OCI-LY1 (cell line): ENCODE results near the gene USP7.

Experiments
- H2AFZ ChIP-seq: fragments of 200-600 bp; sonication (generic), shearing (Covaris generic); 2 replicates; pipeline ENCODE4 v1.6.0; 2014; ENCODE audit warnings: antibody characterized with exemption, mild to moderate bottlenecking, low read length
- H3F3A ChIP-seq: fragments of 200-600 bp; sonication (generic), shearing (Covaris generic); 2 replicates; pipeline ENCODE4 v1.6.0; 2014; ENCODE audit warnings: mild to moderate bottlenecking, antibody characterized with exemption, low read length, moderate library complexity; ENCODE audit not compliant: insufficient read depth
- H3K27ac ChIP-seq: fragments of 200-600 bp; sonication (generic); 2 replicates; pipeline ENCODE4 v1.5.1; 2014; ENCODE audit warnings: low read length, mixed run types, mild to moderate bottlenecking, low read depth; ENCODE audit not compliant: poor library complexity, severe bottlenecking
- H3K27me3 ChIP-seq: fragments of 200-600 bp; sonication (generic); 2 replicates; pipeline ENCODE4 v1.6.0; 2014; ENCODE audit warnings: antibody characterized with exemption, mild to moderate bottlenecking, low read length, moderate library complexity; ENCODE audit not compliant: insufficient read depth
- H3K36me3 ChIP-seq: fragments of 200-600 bp; sonication (generic); 2 replicates; pipeline ENCODE4 v1.6.1; 2014; ENCODE audit warnings: mild to moderate bottlenecking, antibody characterized with exemption, low read length, moderate library complexity, mixed read lengths; ENCODE audit not compliant: insufficient read depth
- H3K4me1 ChIP-seq: fragments of 200-600 bp; sonication (generic); 2 replicates; pipeline ENCODE4 v1.5.1; 2014; ENCODE audit warnings: mild to moderate bottlenecking, low read length, moderate library complexity; ENCODE audit not compliant: insufficient read depth, severe bottlenecking
- H3K4me2 ChIP-seq: fragments of 200-600 bp; sonication (generic), shearing (Covaris generic); 2 replicates; pipeline ENCODE4 v1.6.1; 2014; ENCODE audit warnings: low read length
- H3K4me3 ChIP-seq: fragments of 200-600 bp; sonication (generic); 2 replicates; pipeline ENCODE4 v1.5.1; 2014; ENCODE audit warnings: low read length, low read depth, mild to moderate bottlenecking, mixed read lengths; ENCODE audit not compliant: poor library complexity, severe bottlenecking
- H3K79me2 ChIP-seq: fragments of 200-600 bp; shearing (Covaris generic); 2 replicates; pipeline ENCODE4 v1.6.1; 2016; ENCODE audit warnings: mixed run types, low read length, mixed read lengths; ENCODE audit not compliant: insufficient read depth
- H3K9ac ChIP-seq: fragments of 200-600 bp; sonication (generic), shearing (Covaris generic); 2 replicates; pipeline ENCODE4 v1.6.1; 2014; ENCODE audit warnings: mild to moderate bottlenecking, low read length, mixed read lengths
- H3K9me2 ChIP-seq: fragments of 200-600 bp; sonication (generic), shearing (Covaris generic); 2 replicates; pipeline ENCODE4 v1.6.1; 2014; ENCODE audit warnings: low read depth, mild to moderate bottlenecking, low read length, mixed read lengths
- H3K9me3 ChIP-seq: fragments of 200-600 bp; shearing (Covaris generic); 2 replicates; pipeline ENCODE4 v1.6.1; 2014; ENCODE audit warnings: low read length, mixed read lengths
- H4K20me1 ChIP-seq: fragments of 200-600 bp; sonication (generic), shearing (Covaris generic); 2 replicates; pipeline ENCODE4 v1.6.0; 2016; ENCODE audit warnings: mild to moderate bottlenecking, low read length; ENCODE audit not compliant: insufficient read depth
- EZH2 ChIP-seq: fragments of 200-600 bp; sonication (generic), shearing (Covaris generic); IDR thresholded peaks from 2 replicates; pipeline ENCODE4 v1.8.0; 2017; ENCODE audit warnings: borderline replicate concordance, mixed run types, mild to moderate bottlenecking, antibody characterized with exemption, low read length, moderate library complexity, mixed read lengths
- TF ChIP-seq, protein P1 (sequence below): fragments of 200-600 bp; sonication (generic), shearing (Covaris generic); IDR thresholded peaks from 2 replicates; pipeline ENCODE4 v1.5.1; 2017; ENCODE audit warnings: mild to moderate bottlenecking, antibody characterized with exemption, low read length, moderate library complexity, mixed read lengths

USP7 gene

DNA sequence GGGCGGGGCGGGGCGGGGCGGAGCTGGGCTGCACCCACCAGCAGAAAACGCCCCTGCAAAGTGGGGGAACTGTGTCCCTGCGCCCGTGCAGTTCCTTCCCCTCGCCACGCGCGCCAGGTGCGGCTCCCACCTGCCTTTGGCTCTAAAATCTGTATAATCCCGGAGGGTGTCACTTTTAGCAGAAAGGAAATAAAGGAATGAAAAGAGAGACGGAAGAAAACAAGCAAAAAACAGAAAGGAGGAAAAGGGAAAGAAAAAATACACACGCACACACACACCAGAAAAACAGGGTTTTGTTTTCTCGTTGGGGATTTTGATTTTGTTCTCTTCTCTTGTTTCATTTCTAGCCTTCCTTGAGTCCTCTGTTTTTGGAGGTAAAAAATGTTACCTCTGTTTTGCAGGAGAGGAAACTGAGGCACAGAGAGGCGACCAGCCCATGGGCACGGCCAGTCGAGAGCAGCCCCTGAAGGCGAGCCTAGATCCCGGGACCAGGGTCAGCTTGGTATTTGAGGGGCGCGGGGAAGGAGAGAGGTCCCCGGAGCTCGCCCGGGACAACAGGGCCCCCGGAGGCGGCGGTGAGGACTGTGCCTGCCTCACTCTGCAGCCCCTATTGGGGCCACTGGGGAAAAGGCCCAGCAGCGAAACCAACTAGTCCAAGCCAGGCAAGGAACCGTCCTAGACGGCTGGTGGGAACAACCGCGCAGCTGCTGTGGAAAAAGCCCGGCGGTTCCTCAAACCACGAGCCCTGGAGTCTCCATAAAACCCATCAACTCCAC lies 94.3 kb downstream of the USP7 start:
- TF ChIP-seq, protein P1, sequence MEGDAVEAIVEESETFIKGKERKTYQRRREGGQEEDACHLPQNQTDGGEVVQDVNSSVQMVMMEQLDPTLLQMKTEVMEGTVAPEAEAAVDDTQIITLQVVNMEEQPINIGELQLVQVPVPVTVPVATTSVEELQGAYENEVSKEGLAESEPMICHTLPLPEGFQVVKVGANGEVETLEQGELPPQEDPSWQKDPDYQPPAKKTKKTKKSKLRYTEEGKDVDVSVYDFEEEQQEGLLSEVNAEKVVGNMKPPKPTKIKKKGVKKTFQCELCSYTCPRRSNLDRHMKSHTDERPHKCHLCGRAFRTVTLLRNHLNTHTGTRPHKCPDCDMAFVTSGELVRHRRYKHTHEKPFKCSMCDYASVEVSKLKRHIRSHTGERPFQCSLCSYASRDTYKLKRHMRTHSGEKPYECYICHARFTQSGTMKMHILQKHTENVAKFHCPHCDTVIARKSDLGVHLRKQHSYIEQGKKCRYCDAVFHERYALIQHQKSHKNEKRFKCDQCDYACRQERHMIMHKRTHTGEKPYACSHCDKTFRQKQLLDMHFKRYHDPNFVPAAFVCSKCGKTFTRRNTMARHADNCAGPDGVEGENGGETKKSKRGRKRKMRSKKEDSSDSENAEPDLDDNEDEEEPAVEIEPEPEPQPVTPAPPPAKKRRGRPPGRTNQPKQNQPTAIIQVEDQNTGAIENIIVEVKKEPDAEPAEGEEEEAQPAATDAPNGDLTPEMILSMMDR, result no peak
- TF ChIP-seq EZH2, result no peak
- peak overlapping the region; percentile 72 for H3K4me2 ChIP-seq
- H3K27me3 ChIP-seq, result no peaks in the 10 kb centered on the region
- H3K36me3 ChIP-seq, result no peaks in the 10 kb centered on the region; the same call in 1 of the 2 replicates
- H4K20me1 ChIP-seq, result no peaks in the 10 kb centered on the region
- H3K4me1 ChIP-seq, result peaks cover 50% of the 10 kb centered on the region
- H3K79me2 ChIP-seq, result peaks cover 35% of the 10 kb centered on the region
- peak overlapping the region; percentile 57 for H3K9ac ChIP-seq
- H3K9me3 ChIP-seq, result no peaks in the 10 kb centered on the region
- peak overlapping the region; percentile 55 for H3K4me3 ChIP-seq
- H3K9me2 ChIP-seq, result no peaks in the 10 kb centered on the region
- H3K27ac ChIP-seq, result peak overlapping the region; percentile 20
- H3F3A ChIP-seq, result peaks cover 4% of the 10 kb centered on the region; the same call in 1 of the 2 replicates
- 0 out of 2 replicates have a peak overlapping the region, but pooled peaks have one; percentile 19 for H2AFZ ChIP-seq

DNA sequence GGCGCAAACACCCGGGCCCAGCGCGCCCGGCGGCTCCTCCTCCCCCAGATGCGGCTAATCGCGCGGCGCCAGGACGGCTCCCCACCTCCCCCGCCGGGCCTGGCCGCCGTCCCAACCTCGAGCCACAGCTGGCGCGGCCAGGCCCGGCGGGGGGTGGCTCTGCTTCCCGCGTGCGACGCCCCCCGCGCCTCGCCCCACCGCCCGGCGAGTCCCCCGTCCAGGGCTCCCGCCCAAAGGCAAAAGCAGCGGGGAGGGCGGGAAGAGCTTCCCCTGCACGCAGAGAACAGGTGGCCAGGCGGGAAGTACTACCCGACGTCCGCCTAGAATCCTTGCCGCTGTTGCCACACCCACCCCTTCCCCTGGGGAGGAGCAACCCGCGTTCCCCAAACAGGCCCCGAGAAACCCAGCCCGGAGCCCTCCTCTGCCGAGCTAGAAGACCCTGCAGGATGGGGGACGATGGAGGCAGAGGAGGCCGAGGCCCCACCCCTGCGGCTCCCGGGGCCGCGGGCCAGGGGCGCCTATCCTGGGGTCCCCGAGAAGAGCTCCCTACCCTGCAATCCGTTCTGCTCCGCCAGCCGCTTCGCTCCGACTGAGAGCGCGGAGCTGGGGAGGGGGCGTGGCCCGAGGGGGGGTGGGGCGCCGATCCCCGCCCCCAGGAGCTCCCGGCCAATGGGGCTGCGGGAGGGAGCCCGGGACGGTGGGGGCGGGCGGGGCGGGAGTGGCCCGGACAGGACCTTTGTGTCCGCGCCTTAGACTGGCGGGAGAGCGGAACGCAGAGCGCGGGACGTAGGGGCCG lies 95.1 kb downstream of the USP7 start, which contains the start of gene CARHSP1:
TSS of gene CARHSP1 (minus strand) at position 591 of the 796 bp plus-strand sequence. CDS start 9,678 bp downstream, outside the sequence.
- H3K4me1 ChIP-seq, result peaks cover 55% of the 10 kb centered on the region
- TF ChIP-seq, protein P1, result no peak
- no peak for TF ChIP-seq EZH2

DNA sequence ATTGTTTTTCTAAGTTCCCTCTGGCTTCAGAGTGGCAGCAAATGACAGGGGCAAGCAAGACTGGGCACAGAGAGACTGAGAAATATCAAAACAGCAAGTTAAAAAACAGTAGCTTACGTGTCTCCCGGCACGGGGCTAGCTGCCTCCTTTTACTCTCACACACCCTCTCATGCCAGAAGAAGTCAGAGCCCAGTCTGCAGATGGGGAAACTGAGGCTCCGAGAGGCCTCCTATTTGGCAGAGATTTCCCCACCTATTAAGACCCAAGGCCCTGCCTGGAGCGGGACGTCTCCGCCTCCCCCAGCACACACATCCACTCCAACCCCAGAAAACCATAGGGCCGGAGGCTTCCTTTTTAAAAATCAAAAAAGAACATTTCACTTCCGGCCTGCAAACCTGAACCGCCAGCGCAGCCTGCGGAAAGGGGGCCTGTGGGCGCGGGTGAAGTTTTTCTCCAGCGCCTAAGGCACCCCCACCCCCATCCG lies 95.7 kb downstream of the USP7 start:
- no peak overlapping the region for H2AFZ ChIP-seq
- H3K9me3 ChIP-seq, result no peaks in the 10 kb centered on the region
- peaks cover 55% of the 10 kb centered on the region for H3K4me1 ChIP-seq
- peak overlapping the region; percentile 97 for H3K4me2 ChIP-seq
- H4K20me1 ChIP-seq, result no peaks in the 10 kb centered on the region
- H3F3A ChIP-seq, result peaks cover 4% of the 10 kb centered on the region; the same call in 1 of the 2 replicates
- peak overlapping the region; percentile 81 for H3K4me3 ChIP-seq
- H3K27me3 ChIP-seq, result no peaks in the 10 kb centered on the region
- peaks cover 47% of the 10 kb centered on the region for H3K79me2 ChIP-seq
- TF ChIP-seq, protein P1, result no peak
- TF ChIP-seq EZH2, result no peak
- peaks cover 8% of the 10 kb centered on the region; the same call in 1 of the 2 replicates for H3K36me3 ChIP-seq
- H3K27ac ChIP-seq, result peak overlapping the region; percentile 91
- H3K9ac ChIP-seq, result peak overlapping the region; percentile 91
- no peaks in the 10 kb centered on the region for H3K9me2 ChIP-seq

More for the DNA sequence above, 95.1 kb downstream of the USP7 start, which contains the start of gene CARHSP1:
- Histone ChIP-seq H4K20me1 (no peaks in the 10 kb centered on the region), H3K4me2 (peak within 1 kb of the TSS; percentile 97), H2AFZ (0 out of 2 replicates have a peak within 1 kb of the TSS, but pooled peaks have one; percentile 19), H3K27ac (peak within 1 kb of the TSS; percentile 91), H3K9me2 (no peaks in the 10 kb centered on the region), H3F3A (peaks cover 4% of the 10 kb centered on the region; the same call in 1 of the 2 replicates), H3K4me3 (peak within 1 kb of the TSS; percentile 81), H3K9ac (peak within 1 kb of the TSS; percentile 91), H3K79me2 (peaks cover 41% of the 10 kb centered on the region), H3K9me3 (no peaks in the 10 kb centered on the region), H3K36me3 (peaks cover 3% of the 10 kb centered on the region; the same call in 1 of the 2 replicates), H3K27me3 (no peaks in the 10 kb centered on the region)
